Naive thymus-derived CD4-positive, alpha-beta T cell (primary cell): Measurements from ENCODE around the gene EPOP. TPM values are rescaled to one million over a fixed set of nuclear protein-coding genes. Genes with fewer than 3 reads are reported as not detected.
A peak's percentile ranks its signal among the peaks of the same experiment; 100 is the strongest.

Experiments
- ATAC-seq: fragments of 150-1000 bp; cut with Tn5 transposase; 2 replicates; pipeline ENCODE4 v1.10.0; 2021; ENCODE audit warnings: mild to moderate bottlenecking, moderate library complexity
- CTCF ChIA-PET: fragments of 350-600 bp; sonication (Branson Sonifier 250); formaldehyde crosslinking; loops from one replicate; lab custom pipeline; 2021; ENCODE audit warnings: antibody characterized with exemption; lab: Charles Lee
- POLR2A ChIA-PET: fragments of 350-600 bp; sonication (Branson Sonifier 250); formaldehyde crosslinking; loops from one replicate; lab custom pipeline; 2021; ENCODE audit warnings: antibody characterized with exemption, inconsistent platforms; lab: Charles Lee
- DNase-seq, 9 donors: peaks; one replicate each; pipeline versions ENCODE4 v3.0.0 to v3.0.0-alpha.2; 2020 to 2022; ENCODE audit warnings: mixed read lengths in 1 of 9
- H3K27ac ChIP-seq: one replicate; pipeline ENCODE4 v1.7.0; 2013; ENCODE audit warnings: mild to moderate bottlenecking, low read depth, low read length, moderate library complexity
- H3K27me3 ChIP-seq, 2 donors: one replicate each; pipeline ENCODE4 v1.7.0; 2013; ENCODE audit warnings: low read length in 2 of 2, mild to moderate bottlenecking in 2 of 2, moderate library complexity in 2 of 2; ENCODE audit not compliant: control insufficient read depth in 2 of 2, insufficient read depth in 2 of 2
- H3K36me3 ChIP-seq, 3 experiments: 1 replicate in 2 of 3; 2 replicates in 1 of 3; pipeline ENCODE4 v1.7.0; 2013; ENCODE audit warnings: low read length in 3 of 3, mild to moderate bottlenecking in 3 of 3, moderate library complexity in 1 of 3; ENCODE audit not compliant: insufficient read depth in 3 of 3, control insufficient read depth in 2 of 3
- H3K4me1 ChIP-seq, 2 donors: one replicate each; pipeline ENCODE4 v1.7.0; 2013; ENCODE audit warnings: low read length in 2 of 2, mild to moderate bottlenecking in 2 of 2, moderate library complexity in 1 of 2; ENCODE audit not compliant: control insufficient read depth in 2 of 2, insufficient read depth in 2 of 2
- H3K4me3 ChIP-seq: 2 replicates; pipeline ENCODE4 v1.7.0; 2013; ENCODE audit warnings: mild to moderate bottlenecking, low read length
- H3K9me3 ChIP-seq, 3 experiments: 1 replicate in 2 of 3; 2 replicates in 1 of 3; pipeline ENCODE4 v1.7.0; 2013; ENCODE audit warnings: low read length in 3 of 3; ENCODE audit not compliant: control insufficient read depth in 2 of 3
- H3K27ac Mint-ChIP-seq, 9 donors: one replicate each; pipeline ENCODE4 v1.8.0; 2020 to 2022; ENCODE audit warnings: mixed read lengths in 9 of 9, mild to moderate bottlenecking in 8 of 9, moderate library complexity in 5 of 9, inconsistent platforms in 2 of 9
- H3K27me3 Mint-ChIP-seq, 5 donors: one replicate each; pipeline ENCODE4 v1.8.0; 2021 to 2022; ENCODE audit warnings: mixed read lengths in 5 of 5, mild to moderate bottlenecking in 1 of 5
- H3K36me3 Mint-ChIP-seq, 5 donors: one replicate each; pipeline ENCODE4 v1.8.0; 2020 to 2022; ENCODE audit warnings: mixed read lengths in 5 of 5, mild to moderate bottlenecking in 3 of 5, inconsistent platforms in 1 of 5
- H3K4me1 Mint-ChIP-seq, 7 donors: one replicate each; pipeline ENCODE4 v1.8.0; 2020 to 2022; ENCODE audit warnings: mixed read lengths in 7 of 7, mild to moderate bottlenecking in 3 of 7, inconsistent platforms in 1 of 7
- H3K4me3 Mint-ChIP-seq, 10 donors: one replicate each; pipeline ENCODE4 v1.8.0; 2020 to 2022; ENCODE audit warnings: mild to moderate bottlenecking in 10 of 10, mixed read lengths in 10 of 10, moderate library complexity in 6 of 10, inconsistent platforms in 2 of 10
- H3K9me3 Mint-ChIP-seq, 11 donors: one replicate each; pipeline ENCODE4 v1.8.0; 2020 to 2022; ENCODE audit warnings: mixed read lengths in 11 of 11, mild to moderate bottlenecking in 4 of 11, inconsistent platforms in 1 of 11, moderate library complexity in 1 of 11
- intact Hi-C, 2 donors: fragments of 100-400 bp; cut with micrococcal nuclease; formaldehyde crosslinking; loops; one replicate each; pipeline ENCODE4 v1.15.1; 2023
- polyA plus RNA-seq, 2 donors: library from polyadenylated mRNA; unstranded; fragments of 300-500 nt; fragmentation: Illumina TruSeq; gene quantifications; one replicate each; pipeline ENCODE4 v1.2.3, GENCODE V29; 2021
- total RNA-seq, 6 experiments: library from RNA in 5 of 6; stranded (reverse) in 5 of 6; gene quantifications; 1 replicate in 5 of 6; 2 replicates in 1 of 6; pipeline ENCODE4 v1.2.3 and lab custom pipeline; 2021 to 2026

The EPOP gene
- total and polyA plus RNA-seq, 7 experiments from 2014 or later, result 0.19 to 13.4 (median 0.34) TPM; not detected in 2

DNA sequence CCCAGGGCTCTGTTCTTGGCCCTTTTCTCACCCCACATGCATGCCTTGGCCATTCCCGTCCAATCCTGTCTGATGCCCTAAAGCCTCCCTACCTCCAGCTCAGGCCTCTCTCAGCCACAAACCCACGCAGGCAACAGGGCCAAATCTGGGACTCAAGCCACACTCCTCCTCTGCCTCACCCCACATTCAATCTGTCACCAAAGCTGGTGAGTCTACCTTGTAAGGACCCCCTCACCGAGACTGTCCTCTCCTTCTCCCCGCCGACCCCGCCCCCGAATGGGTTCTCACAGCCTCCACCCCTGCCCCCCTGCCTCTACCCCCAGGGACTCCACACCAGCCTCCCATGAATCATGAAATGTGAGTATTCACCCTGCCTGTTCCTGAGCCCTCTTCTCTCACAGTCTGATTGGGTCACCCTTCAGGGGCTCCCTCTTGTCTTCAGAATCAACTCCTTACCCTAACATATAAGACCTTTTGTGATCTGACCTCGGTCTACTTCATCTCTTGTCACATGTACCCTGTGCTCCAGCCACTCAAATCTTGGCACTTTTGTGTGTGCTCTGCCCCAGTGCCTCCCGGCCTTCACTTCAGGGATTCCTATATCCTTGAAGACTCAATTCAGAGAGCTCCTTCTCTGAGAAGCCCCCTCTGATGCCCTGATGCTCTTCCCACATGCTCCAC lies 10.7 kb downstream of the EPOP start:
- H3K4me1 ChIP-seq, result no peaks in the 10 kb centered on the region
- Mint-ChIP-seq H3K36me3 (no peaks in the 10 kb centered on the region), H3K27ac (no peak overlapping the region), H3K4me3 (no peak overlapping the region), H3K27me3 (peaks cover 19 to 41% (median 33%) of the 10 kb centered on the region in 5 donors), H3K4me1 (peaks cover 0 to 4% (median 0%) of the 10 kb centered on the region in 7 donors), H3K9me3 (no peaks in the 10 kb centered on the region)
- ATAC-seq (no peak), DNase-seq (no peak)
- ChIA-PET POLR2A (no interaction called here), CTCF (interaction anchor here (0.6 to 6.5 kb wide), 5 partner anchors 11 to 222 kb away, joined by 3 to 55 read pairs (median 3); partner anchors contain the start of gene EPOP)
- no peaks in the 10 kb centered on the region for H3K36me3 ChIP-seq
- H3K9me3 ChIP-seq, result no peaks in the 10 kb centered on the region
- intact Hi-C loops, result no loop called here
- no peaks in the 10 kb centered on the region for H3K27me3 ChIP-seq
- no peak overlapping the region for H3K4me3 ChIP-seq
- H3K27ac ChIP-seq, result no peak overlapping the region

DNA sequence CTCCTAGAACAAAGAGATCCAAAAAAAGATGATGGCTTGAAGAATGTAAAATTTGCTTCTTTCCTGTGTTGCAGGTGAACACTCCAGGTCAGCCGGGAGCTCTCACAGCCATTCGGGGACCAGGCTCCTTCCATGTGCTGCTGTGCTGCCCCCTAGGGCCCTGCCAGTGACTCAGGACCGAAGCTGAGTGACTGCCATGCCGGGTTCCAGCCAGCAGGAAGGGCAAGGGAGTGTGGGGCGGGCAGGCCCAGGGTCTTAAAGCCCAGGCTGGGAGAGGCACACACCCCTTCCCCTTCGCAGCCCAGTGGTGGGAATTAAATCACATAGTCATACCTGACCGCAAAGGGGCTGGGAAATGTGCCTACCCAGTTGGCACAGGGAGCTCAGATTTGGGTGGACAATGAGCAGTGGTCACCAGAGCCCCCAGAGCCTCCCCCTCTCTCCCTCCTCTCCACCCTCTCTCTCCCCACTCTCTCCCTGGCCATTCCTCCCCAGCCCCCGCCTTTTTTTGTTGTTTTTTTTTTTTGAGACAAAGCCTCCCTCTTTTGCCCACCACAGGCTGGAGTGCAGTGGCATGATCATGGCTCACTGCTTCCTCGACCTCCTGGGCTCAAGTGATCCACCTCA lies 11.5 kb downstream of the EPOP start:
- Mint-ChIP-seq H3K36me3 (no peaks in the 10 kb centered on the region), H3K9me3 (no peaks in the 10 kb centered on the region), H3K4me1 (peaks cover 4 to 10% (median 6%) of the 10 kb centered on the region in 7 donors), H3K27ac (no peak overlapping the region), H3K27me3 (peaks cover 10 to 38% (median 29%) of the 10 kb centered on the region in 5 donors), H3K4me3 (no peak overlapping the region)
- Histone ChIP-seq H3K27me3 (no peaks in the 10 kb centered on the region), H3K36me3 (no peaks in the 10 kb centered on the region), H3K27ac (no peak overlapping the region), H3K4me3 (no peak overlapping the region), H3K9me3 (no peaks in the 10 kb centered on the region), H3K4me1 (no peaks in the 10 kb centered on the region)
- ATAC-seq (peak; percentile 69), DNase-seq (peak in 2 of 9 donors; percentile 11 to 50)
- intact Hi-C loops, result no loop called here
- CTCF ChIA-PET, result interaction anchor here (1.0 to 1.2 kb wide), 3 partner anchors 12 to 64 kb away, joined by 3 read pairs; partner anchors contain the start of gene EPOP
- POLR2A ChIA-PET, result no interaction called here

DNA sequence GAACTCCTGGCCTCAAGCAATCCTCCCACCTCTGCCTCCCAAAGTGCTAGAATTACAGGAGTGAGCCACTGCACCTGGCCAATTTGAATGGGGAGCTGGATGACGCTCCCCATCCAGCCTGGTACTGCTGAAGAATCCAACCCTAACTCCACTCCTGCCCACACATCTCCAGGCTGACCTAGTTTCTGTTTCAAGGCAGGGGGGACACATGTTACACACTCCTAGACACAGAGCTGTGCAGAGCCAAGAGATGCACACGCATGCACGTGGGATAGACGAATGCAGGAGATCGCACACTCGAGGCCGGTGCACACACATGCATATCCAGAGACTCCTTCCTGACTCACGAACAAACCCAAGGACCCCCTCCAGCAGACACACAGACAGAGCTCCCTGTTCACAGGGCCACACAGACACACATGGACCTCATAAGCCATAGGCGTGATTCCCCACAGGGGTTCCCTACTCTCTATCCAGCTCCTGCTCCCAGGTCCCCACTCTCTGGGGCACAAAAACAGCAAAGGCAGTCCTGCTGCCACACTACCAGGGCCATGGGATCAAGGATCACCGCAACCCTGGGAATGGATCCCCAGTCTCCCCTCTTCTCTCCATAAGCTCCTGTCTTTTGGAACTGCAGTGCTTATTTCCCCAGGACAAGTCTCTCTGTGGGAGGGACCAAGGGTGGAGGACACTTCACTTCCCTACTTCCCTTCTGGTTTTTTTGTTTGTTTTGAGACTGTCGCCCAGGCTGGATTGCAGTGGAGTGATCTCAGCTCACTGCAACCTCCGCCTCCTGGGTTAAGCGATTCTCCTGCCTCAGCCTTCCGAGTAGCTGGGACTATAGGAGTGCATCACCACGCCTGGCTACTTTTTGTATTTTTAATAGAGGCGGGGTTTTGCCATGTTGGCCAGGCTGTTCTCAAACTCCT lies 14.4 kb downstream of the EPOP start:
- H3K4me1 ChIP-seq, result no peaks in the 10 kb centered on the region
- no peaks in the 10 kb centered on the region for H3K9me3 ChIP-seq
- Mint-ChIP-seq H3K27ac (no peak overlapping the region), H3K36me3 (no peaks in the 10 kb centered on the region), H3K4me1 (peaks cover 0 to 15% (median 8%) of the 10 kb centered on the region in 7 donors), H3K4me3 (no peak overlapping the region), H3K27me3 (peaks cover 12 to 38% (median 30%) of the 10 kb centered on the region in 5 donors), H3K9me3 (no peaks in the 10 kb centered on the region)
- intact Hi-C loops, result no loop called here
- no peak overlapping the region for H3K27ac ChIP-seq
- H3K36me3 ChIP-seq, result no peaks in the 10 kb centered on the region
- POLR2A ChIA-PET, result no interaction called here
- no peak overlapping the region for H3K4me3 ChIP-seq
- DNase-seq (no peak), ATAC-seq (no peak)
- H3K27me3 ChIP-seq, result no peaks in the 10 kb centered on the region
- CTCF ChIA-PET, result interaction anchor here (0.6 kb wide), 1 partner anchor 224 kb away, joined by 4 read pairs; no protein-coding TSS in a partner anchor

DNA sequence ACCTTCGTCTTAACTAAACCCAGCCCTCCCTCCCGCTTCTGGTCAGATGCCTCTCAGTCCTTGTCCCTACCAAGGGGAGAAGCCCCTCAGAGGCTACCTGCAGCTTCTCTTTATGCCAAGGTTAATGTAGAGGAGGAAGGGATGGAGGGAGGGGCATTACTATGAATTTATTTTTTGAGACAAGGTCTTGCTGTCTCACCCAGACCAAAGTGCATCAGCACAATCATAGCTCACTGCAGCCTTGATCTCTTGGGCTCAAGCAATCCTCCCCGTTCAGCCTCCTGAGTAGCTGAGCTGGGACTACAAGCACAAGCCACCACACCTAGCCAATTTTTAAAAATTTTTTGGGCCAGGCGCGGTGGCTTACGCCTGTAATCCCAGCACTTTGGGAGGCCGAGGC lies 15.3 kb downstream of the EPOP start:
- POLR2A ChIA-PET, result no interaction called here
- Mint-ChIP-seq H3K4me1 (peaks cover 4 to 15% (median 8%) of the 10 kb centered on the region in 7 donors), H3K9me3 (no peaks in the 10 kb centered on the region), H3K36me3 (no peaks in the 10 kb centered on the region), H3K27me3 (peaks cover 16 to 37% (median 33%) of the 10 kb centered on the region in 5 donors), H3K4me3 (no peak overlapping the region), H3K27ac (no peak overlapping the region)
- no peak overlapping the region for H3K27ac ChIP-seq
- no peaks in the 10 kb centered on the region for H3K27me3 ChIP-seq
- CTCF ChIA-PET, result no interaction called here
- intact Hi-C loops, result no loop called here
- no peaks in the 10 kb centered on the region for H3K36me3 ChIP-seq
- no peaks in the 10 kb centered on the region for H3K4me1 ChIP-seq
- no peaks in the 10 kb centered on the region for H3K9me3 ChIP-seq
- H3K4me3 ChIP-seq, result no peak overlapping the region
- no peak for ATAC-seq
- DNase-seq, result no peak

DNA sequence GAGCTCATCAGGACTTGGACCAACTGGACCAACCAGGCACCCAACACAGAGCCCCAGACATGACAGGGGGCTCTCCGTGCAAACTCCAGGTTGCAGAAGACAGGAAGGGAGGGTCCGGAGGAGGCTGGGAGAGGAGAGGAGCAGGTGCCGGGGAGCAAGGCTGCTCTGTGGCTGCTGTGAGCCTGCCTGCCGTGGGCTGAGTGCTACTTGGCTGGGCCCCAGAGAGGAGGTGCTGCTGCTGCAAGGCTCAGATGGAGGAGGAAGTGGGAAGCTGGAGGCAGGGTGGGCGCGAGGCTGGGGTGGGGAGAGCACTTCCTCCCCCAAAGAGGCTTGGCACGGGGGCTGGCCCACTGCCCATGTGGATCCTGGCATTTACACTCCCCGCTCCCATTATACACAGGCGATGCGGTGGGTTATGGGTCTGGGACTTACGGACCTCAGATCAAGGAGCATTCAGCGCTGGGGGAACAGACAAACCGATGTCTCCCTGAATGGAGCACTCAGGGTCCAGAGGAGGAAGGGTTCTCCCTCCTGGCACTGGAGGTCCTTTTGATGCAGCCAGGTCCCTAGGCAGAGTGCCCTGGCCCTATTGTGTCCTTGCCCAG lies 15.9 kb downstream of the EPOP start:
- ChIA-PET POLR2A (no interaction called here), CTCF (no interaction called here)
- DNase-seq, result no peak
- Histone ChIP-seq H3K27me3 (no peaks in the 10 kb centered on the region), H3K4me3 (no peak overlapping the region), H3K27ac (no peak overlapping the region), H3K9me3 (no peaks in the 10 kb centered on the region), H3K36me3 (no peaks in the 10 kb centered on the region), H3K4me1 (no peaks in the 10 kb centered on the region)
- intact Hi-C loops, result no loop called here
- no peaks in the 10 kb centered on the region for H3K36me3 Mint-ChIP-seq
- H3K27ac Mint-ChIP-seq, result no peak overlapping the region
- ATAC-seq, result no peak
- H3K4me1 Mint-ChIP-seq, result peaks cover 4 to 15% (median 8%) of the 10 kb centered on the region in 7 donors
- H3K9me3 Mint-ChIP-seq, result peaks cover 0 to 2% (median 0%) of the 10 kb centered on the region in 11 donors
- peaks cover 20 to 37% (median 33%) of the 10 kb centered on the region in 5 donors for H3K27me3 Mint-ChIP-seq
- H3K4me3 Mint-ChIP-seq, result no peak overlapping the region
